Upper lobe of left lung (tissue), 6 donors: ENCODE results near the gene CAMSAP1. TPM values are rescaled to one million over a fixed set of nuclear protein-coding genes. Genes with fewer than 3 reads are reported as not detected.

Source experiments
- ATAC-seq, 2 donors: fragments of 200-7000 bp; cut with Tn5 transposase; one replicate each; pipeline ENCODE4 v1.9.1; 2022; ENCODE audit warnings: mild to moderate bottlenecking in 2 of 2, moderate library complexity in 2 of 2; ENCODE audit not compliant: low FRiP score in 2 of 2
- DNase-seq, 2 donors: peaks; one replicate each; pipeline ENCODE4 v3.0.0-alpha.2; 2019 to 2020
- H3K27ac ChIP-seq, 4 donors: fragments of 200-600 bp; sonication (generic); one replicate each; pipeline ENCODE4 v1.5.1; 2016 to 2019
- H3K27me3 ChIP-seq, 4 donors: fragments of 200-600 bp; sonication (generic); one replicate each; pipeline ENCODE4 v1.5.1; 2017 to 2019
- H3K36me3 ChIP-seq, 4 donors: fragments of 200-600 bp; sonication (generic); one replicate each; pipeline ENCODE4 v1.5.1; 2016 to 2019
- H3K4me1 ChIP-seq, 4 donors: fragments of 200-600 bp; sonication (generic); one replicate each; pipeline ENCODE4 v1.5.1; 2018 to 2019
- H3K4me3 ChIP-seq, 4 donors: fragments of 200-600 bp; sonication (generic); one replicate each; pipeline ENCODE4 v1.5.1; 2017 to 2019; ENCODE audit warnings: mild to moderate bottlenecking in 2 of 4, moderate library complexity in 1 of 4
- H3K9me3 ChIP-seq, 4 donors: fragments of 200-600 bp; sonication (generic); one replicate each; pipeline ENCODE4 v1.5.1; 2018 to 2019
- CTCF ChIP-seq, 6 experiments: fragments of 450-650 bp in 4 of 6; fragments of 200-600 bp in 2 of 6; sonication (generic) in 2 of 6; IDR thresholded peaks; one replicate each; pipeline ENCODE4 v1.5.1; 2016 to 2019; ENCODE audit warnings: antibody characterized with exemption in 6 of 6
- EP300 ChIP-seq, 4 donors: sonication (generic); formaldehyde crosslinking; IDR thresholded peaks; one replicate each; pipeline ENCODE4 v1.5.1; 2017; ENCODE audit warnings: antibody characterized with exemption in 4 of 4, control low read depth in 2 of 4
- POLR2A ChIP-seq, 4 donors: fragments of 450-650 bp; IDR thresholded peaks; one replicate each; pipeline ENCODE4 v1.5.1; 2016 to 2017; ENCODE audit warnings: antibody characterized with exemption in 4 of 4, mild to moderate bottlenecking in 2 of 4
- POLR2AphosphoS5 ChIP-seq, 2 donors: sonication (generic); formaldehyde crosslinking; IDR thresholded peaks; one replicate each; pipeline ENCODE4 v1.5.1; 2017; ENCODE audit warnings: antibody characterized with exemption in 2 of 2
- WGBS, 2 donors: methylation state at CpG; one replicate each; pipeline ENCODE4 v1.1.5; 2017 to 2018; 5-methylcytosine and 5-hydroxymethylcytosine counted together
- total RNA-seq, 6 donors: library from RNA; depleted of rRNA in 4 of 6; stranded (reverse); fragments of >200 nt in 4 of 6; gene quantifications; one replicate each; pipeline versions ENCODE4 v1.1.0 to v1.2.1, GENCODE V29; 2016 to 2021
- donor health status: DM: no; HTN: no; CAD: no; lungs with moderate emphysema.
- donor health status: DM: no; HTN: yes; CAD: no; lungs with severe emphysema.

The CAMSAP1 gene
- total RNA-seq, 6 donors from 2014 or later = 29.9 to 39.7 (median 34.1) TPM

GRCh38 chr9:135758870-135759269, 148.5 kb downstream of the CAMSAP1 start:
- Histone ChIP-seq H3K4me3 (no peak overlapping the region), H3K9me3 (no peaks in the 10 kb centered on the region), H3K4me1 (no peaks in the 10 kb centered on the region), H3K27me3 (no peaks in the 10 kb centered on the region), H3K36me3 (no peaks in the 10 kb centered on the region), H3K27ac (no peak overlapping the region)
- ATAC-seq = no peak
- DNase-seq = peak in 1 of 2 donors; percentile 71
- TF ChIP-seq EP300 (IDR thresholded peaks at IDR 0.05) (no peak), POLR2A (IDR thresholded peaks at IDR 0.05) (no peak), POLR2AphosphoS5 (IDR thresholded peaks at IDR 0.05) (no peak), CTCF (IDR thresholded peaks at IDR 0.05) (no peak)
- 85% methylated on average over 10 of the region's 10 CpGs; no CpG with 5 or more reads in 1 of the 2 donors for WGBS, 2 donors

Other genes starting within 250 kb of the CAMSAP1 start
- gene LCN9, start 244.2 kb downstream of the CAMSAP1 start, total RNA-seq = not detected
- not detected for gene SOHLH1, start 208.1 kb downstream of the CAMSAP1 start, total RNA-seq
- gene KCNT1, start 205.4 kb downstream of the CAMSAP1 start, total RNA-seq = 1 to 10 TPM in 1 of 6 donors, under 1 TPM in 3, not detected in 2; 0.11 to 1.0 (median 0.31) TPM
- 10 to 100 TPM; 38.0 to 72.3 (median 49.3) TPM for gene UBAC1, start 53.8 kb upstream of the CAMSAP1 start, total RNA-seq
- gene NACC2, start 187.7 kb upstream of the CAMSAP1 start, total RNA-seq = 10 to 100 TPM; 16.8 to 38.4 (median 31.3) TPM
- gene TMEM250, start 211.3 kb upstream of the CAMSAP1 start, total RNA-seq = 10 to 100 TPM; 37.6 to 49.6 (median 38.4) TPM